T-helper 1 cell treated with Interleukin-12 subunit alpha and Interleukin-12 subunit beta and Interleukin-4 antibody, amounts not matched to agents 30 μg/mL and 1 μg/mL, for 36 hours (primary cell): ENCODE measurements around the gene EFCAB9.

Experiments used
- H3K27ac Mint-ChIP-seq: one replicate; pipeline ENCODE4 v1.8.0; 2021; ENCODE audit warnings: mild to moderate bottlenecking, mixed read lengths
- H3K27me3 Mint-ChIP-seq: one replicate; pipeline ENCODE4 v1.8.0; 2021; ENCODE audit warnings: low read depth, mixed read lengths
- H3K36me3 Mint-ChIP-seq: one replicate; pipeline ENCODE4 v1.8.0; 2021; ENCODE audit warnings: low read depth, mixed read lengths
- H3K4me1 Mint-ChIP-seq: one replicate; pipeline ENCODE4 v1.8.0; 2021; ENCODE audit warnings: low read depth, mixed read lengths
- H3K4me3 Mint-ChIP-seq: one replicate; pipeline ENCODE4 v1.8.0; 2021; ENCODE audit warnings: mild to moderate bottlenecking, moderate library complexity, mixed read lengths
- H3K9me3 Mint-ChIP-seq: one replicate; pipeline ENCODE4 v1.8.0; 2021; ENCODE audit warnings: mixed read lengths

The EFCAB9 gene

DNA sequence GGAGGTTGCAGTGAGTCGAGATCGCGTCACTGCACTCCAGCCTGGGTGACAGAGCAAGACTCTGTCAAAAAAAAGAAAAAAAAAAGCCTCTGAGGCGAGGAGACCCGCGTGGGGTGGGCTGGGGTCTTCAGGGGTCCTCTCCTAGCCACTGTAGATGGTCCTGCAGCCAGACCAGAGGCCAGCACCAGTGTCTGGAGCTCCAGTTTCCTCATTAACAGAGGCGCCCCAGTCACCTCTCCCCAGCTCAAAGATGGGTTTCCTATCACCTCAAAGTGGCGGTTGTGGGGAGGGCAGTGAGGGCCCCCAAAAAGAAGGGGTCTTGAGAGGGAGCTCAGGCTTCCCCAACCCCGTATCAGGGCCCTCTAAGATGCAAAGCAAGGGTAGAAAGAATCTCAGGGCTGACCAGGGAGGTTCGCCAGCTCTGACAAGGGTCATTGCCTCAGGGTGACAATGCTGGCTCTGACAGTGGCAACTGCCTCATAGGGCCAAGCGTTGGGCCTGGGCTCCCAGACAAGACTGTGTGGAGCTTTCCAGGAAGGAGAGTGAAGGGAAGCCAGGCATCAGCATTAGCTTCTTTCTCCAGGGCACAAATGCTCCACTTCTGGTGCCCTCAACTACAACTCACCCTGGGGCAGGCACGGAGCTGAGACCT lies 20.9 kb upstream of the EFCAB9 start:
- Mint-ChIP-seq H3K4me3 (peak overlapping the region; percentile 90), H3K4me1 (peaks cover 73% of the 10 kb centered on the region), H3K9me3 (no peaks in the 10 kb centered on the region), H3K27ac (peak overlapping the region; percentile 91), H3K27me3 (no peaks in the 10 kb centered on the region), H3K36me3 (peaks cover 39% of the 10 kb centered on the region)

DNA sequence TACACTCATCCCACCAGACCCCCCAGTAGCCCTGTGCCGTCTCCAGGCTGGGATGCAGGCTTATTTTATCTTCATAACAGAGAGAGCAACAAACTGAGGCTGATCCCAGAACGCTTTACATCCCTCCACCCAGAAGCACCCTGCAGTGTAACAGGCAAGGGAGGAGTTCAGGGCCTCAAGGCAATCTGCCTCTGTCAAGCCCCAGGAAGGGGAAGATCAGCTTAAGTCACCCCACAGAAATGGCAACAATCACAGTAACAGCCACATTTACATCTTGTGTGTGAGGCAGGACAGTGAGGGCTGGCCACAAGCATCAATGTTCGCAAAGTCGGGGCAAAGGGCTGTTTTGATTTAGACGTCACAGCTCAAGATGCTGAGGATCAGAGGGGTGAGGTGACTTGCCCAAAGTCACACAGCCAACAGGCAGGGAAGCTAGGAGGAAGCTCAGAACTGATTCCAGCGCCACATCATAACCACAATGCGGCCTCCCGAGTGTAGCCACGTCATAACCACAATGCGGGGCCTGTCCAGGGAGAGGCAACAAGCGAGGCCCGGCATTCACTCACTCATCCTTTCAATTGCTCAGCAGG lies 20.3 kb upstream of the EFCAB9 start:
- peaks cover 79% of the 10 kb centered on the region for H3K4me1 Mint-ChIP-seq
- H3K4me3 Mint-ChIP-seq: peak overlapping the region; percentile 90
- no peaks in the 10 kb centered on the region for H3K27me3 Mint-ChIP-seq
- no peaks in the 10 kb centered on the region for H3K9me3 Mint-ChIP-seq
- H3K27ac Mint-ChIP-seq: peak overlapping the region; percentile 91
- H3K36me3 Mint-ChIP-seq: peaks cover 43% of the 10 kb centered on the region

DNA sequence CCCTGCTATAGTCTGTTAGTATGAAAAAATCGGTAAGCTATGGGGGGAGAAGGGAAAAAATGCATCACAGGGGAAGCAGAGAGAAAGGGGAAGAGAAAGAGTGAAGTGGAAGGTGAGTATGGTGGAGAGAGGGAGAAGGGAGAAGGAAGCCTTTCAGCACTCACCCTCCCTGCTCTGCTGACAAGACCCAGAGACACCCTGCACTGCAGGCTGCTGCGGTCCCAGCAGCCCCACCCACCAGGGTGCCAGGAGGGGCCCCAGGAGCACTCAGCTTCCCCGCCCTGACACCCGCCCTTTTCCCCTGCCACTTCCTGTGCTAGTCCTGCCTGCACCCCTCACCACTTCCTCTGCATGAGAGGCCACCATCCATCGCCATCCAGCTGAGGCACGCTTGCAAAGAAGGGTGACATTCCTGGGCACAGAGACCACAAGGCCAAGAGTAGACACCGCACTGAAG lies 18.7 kb upstream of the EFCAB9 start:
- Mint-ChIP-seq H3K9me3 (no peaks in the 10 kb centered on the region), H3K36me3 (peaks cover 36% of the 10 kb centered on the region), H3K4me3 (peak overlapping the region; percentile 90), H3K27me3 (no peaks in the 10 kb centered on the region), H3K27ac (peak overlapping the region; percentile 91), H3K4me1 (peaks cover 79% of the 10 kb centered on the region)

DNA sequence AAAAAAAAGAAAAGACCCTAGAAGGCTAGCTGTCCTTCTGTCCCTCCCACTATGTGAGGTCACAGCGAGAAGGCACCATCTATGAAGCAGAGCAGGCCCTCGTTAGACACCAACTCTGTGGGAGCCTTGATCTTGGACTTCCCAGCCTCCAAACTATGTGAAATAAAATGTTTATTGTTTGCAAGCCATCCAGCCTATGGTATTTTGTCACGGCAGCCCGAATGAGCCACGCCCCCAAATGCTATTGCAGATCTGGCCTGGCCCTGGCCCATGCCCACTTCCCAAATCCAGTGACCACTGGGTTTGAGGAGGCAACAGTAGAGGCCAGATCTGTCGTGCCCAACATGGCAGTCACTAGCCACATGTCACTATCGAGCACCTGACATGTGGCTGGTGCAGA lies 16.8 kb upstream of the EFCAB9 start:
- Mint-ChIP-seq H3K4me1 (peaks cover 74% of the 10 kb centered on the region), H3K27ac (peak overlapping the region; percentile 99), H3K4me3 (peak overlapping the region; percentile 90), H3K36me3 (peaks cover 36% of the 10 kb centered on the region), H3K9me3 (no peaks in the 10 kb centered on the region), H3K27me3 (no peaks in the 10 kb centered on the region)

DNA sequence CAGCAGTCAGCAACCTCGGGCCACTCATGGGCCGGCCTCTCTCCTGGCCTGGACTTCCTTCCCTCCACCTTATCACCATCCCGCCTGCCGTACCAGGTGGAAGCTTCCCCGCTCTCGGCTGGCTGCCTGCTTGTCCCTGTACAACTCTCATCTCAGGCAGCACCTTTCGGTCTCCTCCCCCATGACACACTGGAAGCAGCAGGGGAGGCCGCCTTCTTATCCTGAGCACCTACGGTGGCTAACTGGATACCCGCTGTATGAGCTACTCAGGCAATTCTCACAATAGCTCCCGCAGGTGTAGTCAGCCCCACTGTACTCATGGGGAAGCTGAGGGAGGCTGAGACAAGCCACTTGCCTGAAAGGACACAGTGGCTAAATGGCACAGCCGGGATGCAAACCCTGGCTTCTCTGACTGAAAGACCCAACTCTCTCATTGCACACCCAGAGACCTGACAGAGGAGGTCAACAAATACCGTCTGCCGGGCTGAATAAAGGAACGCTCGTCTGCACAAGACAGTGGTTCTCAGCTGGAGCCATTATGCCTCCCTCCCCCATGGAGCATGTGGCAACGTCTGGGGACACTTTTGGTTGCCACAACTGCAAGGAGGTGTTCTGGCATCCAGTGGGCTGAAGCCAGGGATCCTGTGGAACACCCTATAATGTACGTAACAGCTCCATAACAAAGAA lies 15.5 kb upstream of the EFCAB9 start:
- H3K4me3 Mint-ChIP-seq: peak overlapping the region; percentile 90
- H3K36me3 Mint-ChIP-seq: peaks cover 36% of the 10 kb centered on the region
- H3K27me3 Mint-ChIP-seq: no peaks in the 10 kb centered on the region
- H3K27ac Mint-ChIP-seq: peak overlapping the region; percentile 99
- H3K4me1 Mint-ChIP-seq: peaks cover 73% of the 10 kb centered on the region
- no peaks in the 10 kb centered on the region for H3K9me3 Mint-ChIP-seq

DNA sequence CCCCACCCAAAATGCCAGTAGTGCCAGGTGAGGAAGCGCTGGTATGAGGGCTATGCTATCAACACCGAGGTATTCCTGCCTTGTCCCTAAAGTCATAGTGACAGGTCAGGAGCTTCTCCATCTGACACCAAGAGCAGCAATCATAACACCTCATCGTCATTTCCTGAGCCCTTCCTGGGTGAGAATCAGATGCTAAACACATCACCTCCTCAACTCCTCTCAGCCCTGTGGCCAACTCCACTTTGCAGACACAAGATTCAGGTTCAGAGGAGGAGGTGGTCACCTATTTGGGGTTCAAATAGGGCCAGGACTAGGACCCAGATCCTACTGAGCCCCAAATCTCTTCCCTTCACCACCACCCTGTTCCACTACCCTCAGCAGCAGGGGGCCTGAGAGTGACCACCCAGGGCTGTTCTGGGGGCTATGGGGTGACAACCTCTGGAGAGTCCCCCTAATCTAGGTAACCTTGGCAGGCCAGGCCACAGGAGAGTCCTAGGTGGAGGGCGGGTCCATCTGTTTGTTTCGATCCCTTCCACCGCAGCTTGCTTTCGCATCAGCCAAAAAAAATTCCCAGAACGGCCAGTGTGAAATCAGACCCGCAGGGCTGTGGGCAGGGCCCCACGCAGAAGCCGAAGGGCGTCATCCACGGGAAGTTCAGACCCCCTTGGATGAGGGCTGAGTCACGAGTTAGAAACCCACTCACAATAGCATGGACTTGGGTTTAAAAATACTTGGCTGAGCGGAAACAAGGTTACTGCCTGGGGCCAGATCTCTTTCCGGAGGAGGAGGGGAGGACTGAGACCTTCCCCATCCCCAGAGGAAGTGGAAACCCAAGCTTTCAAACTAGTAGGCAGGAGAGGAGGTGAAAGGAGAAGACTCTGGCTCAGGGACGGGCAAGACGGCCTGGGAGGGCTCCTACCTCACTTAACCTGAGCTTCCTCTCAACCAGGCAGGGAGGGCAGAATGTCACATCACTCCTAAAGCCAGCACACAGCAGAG lies 14.7 kb upstream of the EFCAB9 start:
- peak overlapping the region; percentile 90 for H3K4me3 Mint-ChIP-seq
- no peaks in the 10 kb centered on the region for H3K27me3 Mint-ChIP-seq
- peaks cover 30% of the 10 kb centered on the region for H3K36me3 Mint-ChIP-seq
- H3K4me1 Mint-ChIP-seq: peaks cover 71% of the 10 kb centered on the region
- H3K27ac Mint-ChIP-seq: peak overlapping the region; percentile 99
- H3K9me3 Mint-ChIP-seq: no peaks in the 10 kb centered on the region

DNA sequence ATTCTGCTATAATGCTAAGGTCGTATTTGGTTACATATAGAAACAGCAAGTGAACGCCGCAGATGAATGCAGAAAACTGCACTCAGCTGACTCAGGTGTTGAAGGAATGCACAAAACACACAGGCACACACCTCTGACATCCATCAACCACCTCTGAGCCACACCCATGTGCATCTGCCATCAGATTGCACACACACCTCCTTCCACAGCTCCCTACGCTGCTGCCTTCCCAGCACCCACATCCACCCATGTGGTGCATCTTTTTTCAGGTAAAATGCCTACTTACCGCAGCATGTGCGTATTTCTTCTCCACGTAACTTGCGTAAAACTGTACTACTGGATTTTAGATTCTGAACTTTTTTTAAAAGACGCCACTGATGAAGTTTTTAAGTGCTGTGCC lies 13.0 kb upstream of the EFCAB9 start:
- Mint-ChIP-seq H3K36me3 (peaks cover 41% of the 10 kb centered on the region), H3K9me3 (no peaks in the 10 kb centered on the region), H3K4me1 (peaks cover 68% of the 10 kb centered on the region), H3K4me3 (peak overlapping the region; percentile 47), H3K27me3 (no peaks in the 10 kb centered on the region), H3K27ac (peak overlapping the region; percentile 74)

DNA sequence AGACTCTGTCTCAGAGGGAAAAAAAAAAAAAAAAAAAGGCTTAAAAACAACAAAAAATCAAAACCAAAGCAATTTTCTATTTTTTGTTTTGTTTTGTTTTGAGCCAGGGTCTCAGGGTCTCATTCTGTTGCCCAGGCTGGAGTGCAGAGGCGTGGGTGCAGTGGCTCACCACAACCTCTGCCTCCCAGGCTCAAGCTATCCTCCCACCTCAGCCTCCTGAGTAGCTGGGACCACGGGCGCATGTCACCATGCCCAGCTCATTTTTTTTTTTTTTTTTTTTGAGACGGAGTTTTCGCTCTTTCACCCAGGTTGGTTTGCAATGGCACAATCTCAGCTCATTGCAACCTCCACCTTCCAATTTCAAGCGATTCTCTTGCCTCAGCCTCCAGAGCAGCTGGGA lies 11.7 kb upstream of the EFCAB9 start:
- Mint-ChIP-seq H3K27me3 (no peaks in the 10 kb centered on the region), H3K36me3 (peaks cover 44% of the 10 kb centered on the region), H3K27ac (peak overlapping the region; percentile 52), H3K4me1 (peaks cover 58% of the 10 kb centered on the region), H3K4me3 (no peak overlapping the region), H3K9me3 (no peaks in the 10 kb centered on the region)

DNA sequence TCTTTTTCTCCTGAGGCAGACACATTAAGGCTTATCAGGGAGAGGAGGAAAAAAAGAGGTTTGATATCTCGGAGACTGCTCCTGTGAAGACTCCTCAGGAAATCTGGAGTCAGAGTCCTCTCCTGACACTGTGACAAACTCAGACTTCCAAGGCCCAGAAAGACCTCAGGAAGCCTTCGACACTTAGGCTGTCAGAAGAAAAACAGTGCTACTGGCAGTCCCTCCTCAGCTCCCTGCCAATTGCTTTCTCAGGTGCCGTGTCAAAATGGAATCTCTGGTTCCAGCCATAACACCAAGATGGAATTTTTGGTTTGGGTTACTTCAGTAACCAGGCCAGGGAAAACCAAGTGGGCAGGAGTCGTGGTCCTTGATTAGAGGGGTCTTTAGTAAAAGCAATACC lies 10.1 kb upstream of the EFCAB9 start:
- Mint-ChIP-seq H3K36me3 (peaks cover 39% of the 10 kb centered on the region), H3K9me3 (no peaks in the 10 kb centered on the region), H3K4me3 (peak overlapping the region; percentile 97), H3K27me3 (no peaks in the 10 kb centered on the region), H3K4me1 (peaks cover 44% of the 10 kb centered on the region), H3K27ac (peak overlapping the region; percentile 95)

DNA sequence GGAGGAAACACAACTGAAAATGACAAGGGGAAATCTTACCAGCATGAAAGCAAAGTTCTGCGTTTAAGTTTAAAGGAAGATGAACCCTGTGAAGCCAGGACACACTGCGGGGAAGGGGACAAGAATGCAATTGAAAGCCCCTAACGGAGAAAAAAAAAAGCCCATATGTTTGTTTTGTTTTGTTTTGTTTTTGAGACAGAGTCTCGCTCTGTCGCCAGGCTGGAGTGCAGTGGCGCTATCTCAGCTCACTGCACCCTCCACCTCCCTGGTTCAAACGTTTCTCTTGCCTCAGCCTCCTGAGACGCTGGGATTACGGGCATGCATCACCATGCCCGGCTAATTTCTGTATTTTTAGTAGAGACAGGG lies 8.9 kb upstream of the EFCAB9 start:
- Mint-ChIP-seq H3K27ac (peak overlapping the region; percentile 95), H3K9me3 (no peaks in the 10 kb centered on the region), H3K36me3 (peaks cover 36% of the 10 kb centered on the region), H3K4me1 (peaks cover 36% of the 10 kb centered on the region), H3K4me3 (peak overlapping the region; percentile 97), H3K27me3 (peaks cover 5% of the 10 kb centered on the region)

DNA sequence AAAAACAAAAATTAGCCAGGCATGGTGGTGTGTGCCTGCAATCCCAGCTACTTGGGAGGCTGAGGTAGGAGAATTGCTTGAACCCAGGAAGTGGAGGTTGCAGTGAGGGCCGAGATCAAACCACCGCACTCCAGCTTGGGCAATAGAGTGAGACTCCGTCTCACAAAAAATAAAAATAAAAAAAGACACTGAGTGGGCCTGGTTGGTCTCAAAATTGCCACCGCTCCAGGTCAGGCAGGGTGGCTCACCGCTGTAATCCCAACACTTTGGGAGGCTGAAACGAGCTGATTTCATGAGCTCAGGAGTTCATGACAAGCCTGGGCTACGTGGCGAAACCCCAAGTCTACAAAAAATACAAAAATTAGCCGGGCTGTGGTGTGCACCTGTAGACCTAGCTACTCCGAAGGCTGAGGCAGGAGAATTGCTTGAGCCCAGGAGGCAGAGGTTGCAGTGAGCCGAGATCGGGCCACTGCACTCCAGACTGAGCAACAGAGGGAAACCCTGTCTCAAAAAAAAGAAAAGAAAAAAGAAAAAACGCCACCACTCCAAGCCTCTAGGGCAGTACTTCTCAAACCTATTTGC lies 7.8 kb upstream of the EFCAB9 start:
- H3K36me3 Mint-ChIP-seq: peaks cover 30% of the 10 kb centered on the region

DNA sequence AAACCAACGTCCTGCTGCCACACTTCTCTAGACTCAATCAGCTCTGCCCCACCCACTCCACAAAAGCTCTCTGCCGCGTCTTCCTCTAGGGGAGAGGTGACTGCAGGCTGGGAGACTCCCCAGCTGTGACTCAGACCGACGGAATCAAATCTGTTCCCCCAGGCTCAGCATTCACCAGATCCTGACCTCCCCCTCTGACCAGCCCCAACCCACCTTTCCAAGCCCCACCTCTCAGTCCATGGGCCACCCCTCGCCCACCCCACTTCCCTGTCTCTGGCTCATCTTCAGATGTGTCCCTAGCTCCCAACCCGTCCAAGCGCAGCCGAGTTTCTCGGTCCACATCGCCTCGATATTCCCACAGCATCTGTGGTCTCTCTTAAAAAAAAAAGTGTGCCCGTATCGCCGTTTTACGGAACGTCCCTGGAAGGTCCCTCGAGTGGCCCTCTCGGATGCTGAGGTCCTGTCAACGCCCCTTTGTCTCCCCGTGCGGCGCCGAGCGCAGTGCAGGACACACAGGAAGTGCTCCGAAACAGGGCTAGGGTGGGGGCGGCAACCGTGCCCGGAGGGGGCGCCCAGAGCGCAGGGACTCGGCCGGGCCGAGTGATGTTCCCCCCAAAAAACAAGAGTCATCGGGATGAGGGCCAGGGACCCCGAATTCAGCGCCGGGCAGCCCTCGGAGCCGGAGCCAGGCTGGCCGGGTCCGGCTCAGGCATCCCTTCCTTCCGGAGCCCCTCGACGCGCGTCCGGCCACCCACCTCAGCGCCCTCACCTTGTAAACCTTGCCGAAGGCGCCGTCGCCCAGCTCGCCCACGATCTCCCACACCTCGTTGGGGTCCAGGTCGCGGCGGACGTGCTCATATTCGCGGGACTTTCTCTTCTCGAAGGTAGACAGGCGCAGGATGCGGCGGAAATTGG lies 6.6 kb upstream of the EFCAB9 start:
- Mint-ChIP-seq H3K36me3 (peaks cover 30% of the 10 kb centered on the region), H3K4me3 (peak overlapping the region; percentile 97), H3K9me3 (no peaks in the 10 kb centered on the region), H3K27ac (peak overlapping the region; percentile 95), H3K27me3 (peaks cover 10% of the 10 kb centered on the region), H3K4me1 (peaks cover 28% of the 10 kb centered on the region)

More for the DNA sequence above, 7.8 kb upstream of the EFCAB9 start:
- Mint-ChIP-seq H3K27me3 (peaks cover 5% of the 10 kb centered on the region), H3K4me3 (peak overlapping the region; percentile 97), H3K4me1 (peaks cover 28% of the 10 kb centered on the region), H3K9me3 (no peaks in the 10 kb centered on the region), H3K27ac (peak overlapping the region; percentile 95)
